Activated CD8-positive, alpha-beta memory T cell treated with anti-CD3 and anti-CD28 coated beads, Interleukin-2, amount 50 U/mL, for 24 hours (primary cell): ENCODE data around the gene ZSCAN4.

Experiments used
- DNase-seq: peaks from one replicate; pipeline ENCODE4 v3.0.0-alpha.2; 2020; ENCODE audit errors: extremely low read depth

ZSCAN4 gene

GRCh38 chr19:57675881-57676280 lies 7.1 kb downstream of the ZSCAN4 start:
- no peak for DNase-seq

- no peak for DNase-seq
Measured at GRCh38 chr19:57682226-57682766, 13.6 kb downstream of the ZSCAN4 start.

GRCh38 chr19:57686727-57687126 lies 18.0 kb downstream of the ZSCAN4 start:
- no peak for DNase-seq

- DNase-seq = no peak
Measured at GRCh38 chr19:57687363-57688010, 18.8 kb downstream of the ZSCAN4 start.

GRCh38 chr19:57688011-57688763 lies 19.5 kb downstream of the ZSCAN4 start:
- DNase-seq = no peak

- no peak for DNase-seq
Measured at GRCh38 chr19:57689750-57690149, 21.0 kb downstream of the ZSCAN4 start.

- no peak for DNase-seq
Measured at GRCh38 chr19:57701625-57702024, 32.9 kb downstream of the ZSCAN4 start.

GRCh38 chr19:57706346-57706745 lies 37.6 kb downstream of the ZSCAN4 start:
- no peak for DNase-seq

- no peak for DNase-seq
Measured at GRCh38 chr19:57708641-57709361, 40.1 kb downstream of the ZSCAN4 start, which contains the start of gene ZNF154. Gene ZNF154, minus strand, starts transcription at chr19:57709204. Its CDS starts 233 bp downstream, at chr19:57708971.

GRCh38 chr19:57709616-57710015 lies 40.9 kb downstream of the ZSCAN4 start:
- no peak for DNase-seq

- no peak for DNase-seq
Measured at GRCh38 chr19:57712222-57712621, 43.5 kb downstream of the ZSCAN4 start.

- DNase-seq = no peak
Measured at GRCh38 chr19:57719424-57719823, 50.7 kb downstream of the ZSCAN4 start.

- DNase-seq = no peak
Measured at GRCh38 chr19:57719901-57720519, 51.3 kb downstream of the ZSCAN4 start.

- DNase-seq = no peak
Measured at GRCh38 chr19:57720878-57721277, 52.1 kb downstream of the ZSCAN4 start.
